MG63 (cell line): Measurements from ENCODE around the gene S100A4. TPM values are rescaled to one million over a fixed set of nuclear protein-coding genes. Genes with fewer than 3 reads are reported as not detected.
"Not testable (repeated sequence)": the region's sequence is repeated elsewhere in the genome, so short reads cannot be mapped to it uniquely, and the experiment has no call there.

Source experiments
- DNase-seq: peaks from one replicate; pipeline ENCODE4 v3.0.0-alpha.2; 2020
- H3K27me3 ChIP-seq: fragments of 250-450 bp; sonication (Bioruptor Pico); 2 replicates; pipeline ENCODE4 v1.5.1; 2020; ENCODE audit warnings: mild to moderate bottlenecking, moderate library complexity
- H3K36me3 ChIP-seq: fragments of 250-450 bp; sonication (Bioruptor Pico); 2 replicates; pipeline ENCODE4 v1.5.1; 2020; ENCODE audit warnings: mild to moderate bottlenecking, moderate library complexity
- H3K4me3 ChIP-seq: fragments of 250-450 bp; sonication (Bioruptor Pico); 2 replicates; pipeline ENCODE4 v1.5.1; 2020; ENCODE audit warnings: mild to moderate bottlenecking, moderate library complexity
- H3K9me3 ChIP-seq: fragments of 250-450 bp; sonication (Bioruptor Pico); 2 replicates; pipeline ENCODE4 v1.5.1; 2020; ENCODE audit warnings: mild to moderate bottlenecking, moderate library complexity
- total RNA-seq: library from RNA; depleted of rRNA; stranded (reverse); fragments of >200 nt; shearing (Covaris generic); gene quantifications from 2 replicates; pipeline ENCODE4 v1.2.3, GENCODE V29; 2014; ENCODE audit warnings: low replicate concordance; rRNA removed

The S100A4 gene
- total RNA-seq: 438 and 702 TPM in 2 replicates

DNA sequence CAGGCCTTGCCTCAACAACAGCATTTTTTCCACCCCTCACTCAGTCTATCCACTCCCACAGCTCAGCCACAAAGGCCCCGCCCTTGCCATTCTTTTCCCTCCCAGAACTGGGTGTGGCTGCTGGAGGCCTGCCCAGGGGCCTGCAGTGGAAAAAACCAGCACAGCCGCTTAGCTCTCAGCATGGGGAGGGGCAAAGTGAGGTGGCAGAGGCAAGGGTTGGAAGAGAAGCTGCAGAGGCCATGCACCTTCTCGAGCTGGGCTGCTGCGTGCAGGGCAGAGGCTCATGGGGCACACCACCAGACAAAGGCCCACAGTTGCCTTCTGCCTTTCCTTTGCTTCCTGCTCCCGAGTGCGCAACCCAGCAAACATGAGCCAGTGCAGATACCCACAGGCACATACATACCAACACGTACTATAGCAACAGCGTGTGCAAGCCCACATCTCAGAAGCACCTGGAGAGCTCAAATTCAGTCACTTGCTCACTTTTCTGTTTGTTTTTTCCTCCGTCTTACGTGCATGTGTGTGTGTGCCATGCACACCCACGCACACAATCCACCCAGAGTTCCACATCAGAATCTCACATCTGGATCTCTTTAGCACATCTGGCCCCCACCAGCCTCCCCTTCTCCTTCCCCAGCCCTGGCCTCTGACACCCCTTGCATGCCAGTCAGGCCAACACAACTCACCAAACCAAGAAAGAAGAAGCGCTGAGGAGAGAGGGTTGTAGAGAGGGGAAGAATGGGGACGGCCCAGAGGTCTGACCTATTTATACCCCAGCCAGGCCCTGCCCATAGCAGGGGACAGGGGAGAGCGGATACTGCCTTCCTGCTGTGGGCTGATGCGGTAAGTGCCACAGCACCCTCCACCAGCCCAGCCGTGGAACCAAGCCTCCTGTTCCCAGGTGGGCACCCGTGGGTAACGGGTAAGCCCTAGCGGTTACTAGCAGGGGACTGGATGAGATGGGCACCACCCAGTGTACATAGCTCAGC, at the start of gene S100A4:
Gene S100A4, minus strand, starts transcription at position 740 of the 989 bp plus-strand sequence. CDS start 1,012 bp downstream, outside the sequence.
- Histone ChIP-seq H3K36me3 (peaks cover 19% of the 10 kb centered on the region), H3K4me3 (peak within 1 kb of the TSS; percentile 48), H3K27me3 (no peaks in the 10 kb centered on the region), H3K9me3 (no peaks in the 10 kb centered on the region)
- DNase-seq: peak; percentile 98

GRCh38 chr1:153592748-153593147, 47.1 kb upstream of the S100A4 start:
- Histone ChIP-seq H3K27me3 (no peaks in the 10 kb centered on the region), H3K4me3 (no peak overlapping the region), H3K9me3 (no peaks in the 10 kb centered on the region), H3K36me3 (no peaks in the 10 kb centered on the region)
- DNase-seq: no peak

GRCh38 chr1:153588482-153588881, 42.9 kb upstream of the S100A4 start:
- Histone ChIP-seq H3K4me3 (no peak overlapping the region), H3K27me3 (no peaks in the 10 kb centered on the region), H3K9me3 (no peaks in the 10 kb centered on the region), H3K36me3 (no peaks in the 10 kb centered on the region)
- DNase-seq: no peak

- H3K36me3 ChIP-seq, DNase-seq, H3K9me3 ChIP-seq, H3K4me3 ChIP-seq, H3K27me3 ChIP-seq: not testable (repeated sequence)
These were observed 42.4 kb upstream of the S100A4 start for GRCh38 chr1:153588033-153588432.

DNA sequence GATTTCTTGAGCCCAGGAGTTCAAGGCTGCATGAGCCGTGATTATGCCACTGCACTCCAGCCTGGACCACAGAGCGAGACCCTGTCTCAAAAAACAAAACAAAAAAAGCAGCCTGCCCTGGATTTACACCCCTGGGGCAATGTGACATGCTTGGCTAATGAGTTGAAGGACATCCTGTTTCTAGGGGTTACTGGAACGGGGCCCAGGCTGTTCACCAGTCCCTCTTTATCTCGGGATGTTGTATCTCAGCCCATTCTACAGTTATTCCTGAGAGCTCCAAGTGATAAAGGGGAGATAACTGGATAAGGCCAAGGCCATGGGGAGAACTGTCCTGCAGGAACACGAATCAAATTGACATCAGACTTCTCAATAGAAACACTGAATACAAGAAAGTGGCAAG, 41.7 kb upstream of the S100A4 start:
- DNase-seq: no peak
- H3K36me3 ChIP-seq: no peaks in the 10 kb centered on the region
- H3K4me3 ChIP-seq: no peak overlapping the region
- H3K9me3 ChIP-seq: no peaks in the 10 kb centered on the region
- H3K27me3 ChIP-seq: no peaks in the 10 kb centered on the region

DNA sequence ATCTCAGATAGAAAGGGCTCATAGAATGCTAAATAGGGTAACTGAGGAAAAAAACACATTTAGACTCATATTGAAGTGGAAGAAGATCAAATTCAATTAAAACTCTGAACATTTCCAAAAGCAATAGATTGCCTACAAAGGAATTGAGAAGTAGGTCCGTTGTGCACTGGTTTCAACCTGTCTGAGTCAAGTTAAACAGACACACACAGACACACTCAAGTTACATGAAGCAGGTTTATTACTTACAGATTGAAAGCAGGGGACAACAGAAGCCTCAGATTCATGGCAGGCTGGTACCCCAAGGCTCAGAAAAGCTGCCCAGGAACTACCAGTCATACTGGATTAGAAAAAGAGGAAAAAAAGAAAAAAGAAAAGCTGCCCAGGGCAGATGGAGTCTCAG, 40.7 kb upstream of the S100A4 start:
- Histone ChIP-seq H3K36me3 (no peaks in the 10 kb centered on the region), H3K4me3 (no peak overlapping the region), H3K27me3 (no peaks in the 10 kb centered on the region), H3K9me3 (no peaks in the 10 kb centered on the region)
- no peak for DNase-seq

DNA sequence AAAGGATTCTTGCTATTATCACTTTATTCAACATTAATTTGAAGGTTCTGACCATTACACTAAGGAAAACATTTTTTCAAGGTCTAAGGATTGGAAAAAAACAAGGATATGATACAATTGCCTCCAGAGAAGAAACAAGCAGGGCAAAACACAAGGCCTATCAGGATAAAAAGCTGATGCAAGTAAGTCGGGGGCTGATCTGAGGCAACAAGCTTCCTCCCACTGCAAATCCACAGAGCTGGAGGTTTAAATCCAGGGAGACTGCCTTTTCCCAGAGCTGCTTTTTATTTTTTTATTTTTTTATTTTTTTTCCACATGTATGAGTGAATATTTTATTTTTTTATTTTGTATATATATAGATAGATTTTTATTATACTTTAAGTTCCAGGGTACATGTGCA, 39.4 kb upstream of the S100A4 start:
- H3K4me3 ChIP-seq: no peak overlapping the region
- H3K36me3 ChIP-seq: no peaks in the 10 kb centered on the region
- no peak for DNase-seq
- H3K9me3 ChIP-seq: no peaks in the 10 kb centered on the region
- no peaks in the 10 kb centered on the region for H3K27me3 ChIP-seq

- DNase-seq: no peak
- Histone ChIP-seq H3K4me3 (peak overlapping the region; percentile 54; the same call in 1 of the 2 replicates), H3K36me3 (no peaks in the 10 kb centered on the region), H3K27me3 (no peaks in the 10 kb centered on the region), H3K9me3 (no peaks in the 10 kb centered on the region)
These were observed 38.4 kb upstream of the S100A4 start for GRCh38 chr1:153583976-153584375.

DNA sequence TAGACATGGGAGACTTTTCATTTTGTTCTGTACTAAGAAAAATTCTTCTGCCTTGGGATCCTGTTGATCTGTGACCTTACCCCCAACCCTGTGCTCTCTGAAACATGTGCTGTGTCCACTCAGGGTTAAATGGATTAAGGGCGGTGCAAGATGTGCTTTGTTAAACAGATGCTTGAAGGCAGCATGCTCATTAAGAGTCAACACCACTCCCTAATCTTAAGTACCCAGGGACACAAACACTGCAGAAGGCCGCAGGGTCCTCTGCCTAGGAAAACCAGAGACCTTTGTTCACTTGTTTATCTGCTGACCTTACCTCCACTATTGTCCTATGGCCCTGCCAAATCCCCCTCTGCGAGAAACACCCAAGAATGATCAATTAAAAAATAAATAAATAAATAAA, 37.9 kb upstream of the S100A4 start:
- not testable (repeated sequence) for H3K9me3 ChIP-seq, H3K27me3 ChIP-seq, DNase-seq, H3K36me3 ChIP-seq
- peak overlapping the region; percentile 54 for H3K4me3 ChIP-seq

- H3K27me3 ChIP-seq, H3K36me3 ChIP-seq, H3K9me3 ChIP-seq: not testable (repeated sequence)
- DNase-seq: peak; percentile 80
- peak overlapping the region; percentile 54 for H3K4me3 ChIP-seq
These were observed 37.2 kb upstream of the S100A4 start for GRCh38 chr1:153582836-153583235.

DNA sequence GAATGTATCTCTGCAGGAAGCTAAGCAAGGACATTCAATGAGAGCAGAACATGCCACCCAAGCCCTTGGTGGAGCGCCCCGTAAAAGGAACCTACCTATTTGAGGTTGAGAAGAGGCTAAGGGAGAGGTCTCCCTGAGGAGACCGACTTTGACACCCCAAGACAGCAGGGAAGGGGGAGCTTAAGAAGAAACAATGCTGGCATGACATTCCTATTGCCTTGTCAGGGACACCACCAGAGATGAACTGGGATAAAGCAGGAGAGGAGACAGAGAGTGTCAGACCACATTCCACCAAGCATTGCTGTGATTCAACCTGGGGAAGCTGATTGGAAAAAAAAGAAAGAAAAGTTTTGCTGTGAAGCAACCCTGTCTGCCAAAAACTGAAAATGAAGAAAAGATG, 33.3 kb upstream of the S100A4 start:
- H3K27me3 ChIP-seq: no peaks in the 10 kb centered on the region
- no peaks in the 10 kb centered on the region for H3K36me3 ChIP-seq
- no peaks in the 10 kb centered on the region for H3K9me3 ChIP-seq
- DNase-seq: no peak
- no peak overlapping the region for H3K4me3 ChIP-seq

- H3K4me3 ChIP-seq: no peak overlapping the region
- no peaks in the 10 kb centered on the region for H3K36me3 ChIP-seq
- no peak for DNase-seq
- H3K27me3 ChIP-seq: no peaks in the 10 kb centered on the region
- no peaks in the 10 kb centered on the region for H3K9me3 ChIP-seq
These were observed 32.9 kb upstream of the S100A4 start for GRCh38 chr1:153578490-153578889.

DNA sequence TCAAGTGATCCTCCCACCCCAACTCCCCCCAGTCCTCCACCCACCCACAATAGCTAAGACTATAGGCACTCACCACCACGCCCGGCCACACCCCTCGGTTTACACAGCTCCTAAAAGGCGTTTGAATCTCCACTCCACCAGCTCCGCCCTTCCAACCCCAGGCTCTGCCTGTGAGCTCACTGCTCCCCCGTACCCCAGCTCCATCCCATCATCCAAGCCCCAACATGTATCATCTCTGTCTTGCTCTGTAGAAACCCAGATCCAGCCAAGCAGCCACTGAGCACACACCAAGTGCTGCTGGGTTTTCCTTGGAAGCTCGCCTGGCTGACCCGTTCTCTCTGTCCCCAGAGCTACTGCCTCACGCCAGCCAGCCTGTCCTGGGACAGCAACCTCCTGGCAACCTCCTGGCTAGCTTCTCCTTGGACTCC, 32.0 kb upstream of the S100A4 start:
- Histone ChIP-seq H3K36me3 (no peaks in the 10 kb centered on the region), H3K27me3 (no peaks in the 10 kb centered on the region), H3K9me3 (no peaks in the 10 kb centered on the region), H3K4me3 (no peak overlapping the region)
- DNase-seq: peak; percentile 82

DNA sequence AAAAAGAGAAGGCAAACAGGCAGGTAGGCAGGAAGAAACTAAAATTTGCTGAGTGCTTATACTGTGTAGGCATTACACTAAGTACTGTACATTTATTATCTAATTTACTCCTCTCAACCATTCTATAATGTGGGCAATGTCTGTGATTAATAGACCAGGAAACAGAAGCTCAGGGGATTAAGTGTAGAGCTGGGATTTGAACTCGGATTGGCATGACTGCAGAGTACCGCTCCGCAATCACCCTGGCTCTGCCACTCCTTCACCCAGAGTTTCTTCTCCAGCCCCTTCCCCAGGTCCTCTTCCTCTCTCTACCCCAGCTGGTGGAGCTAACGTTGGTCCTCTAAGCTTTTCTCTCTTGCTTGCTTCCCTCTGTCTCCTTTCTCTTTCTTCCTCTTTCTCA, 31.5 kb upstream of the S100A4 start:
- no peaks in the 10 kb centered on the region for H3K9me3 ChIP-seq
- no peak for DNase-seq
- H3K4me3 ChIP-seq: no peak overlapping the region
- no peaks in the 10 kb centered on the region for H3K36me3 ChIP-seq
- H3K27me3 ChIP-seq: no peaks in the 10 kb centered on the region

- not testable (repeated sequence) for H3K9me3 ChIP-seq, DNase-seq, H3K27me3 ChIP-seq, H3K4me3 ChIP-seq, H3K36me3 ChIP-seq
These were observed 29.9 kb upstream of the S100A4 start for GRCh38 chr1:153575497-153575896.

- H3K36me3 ChIP-seq, H3K27me3 ChIP-seq, H3K4me3 ChIP-seq, DNase-seq, H3K9me3 ChIP-seq: not testable (repeated sequence)
These were observed 29.5 kb upstream of the S100A4 start for GRCh38 chr1:153575081-153575491.

- Histone ChIP-seq H3K36me3 (no peaks in the 10 kb centered on the region), H3K9me3 (no peaks in the 10 kb centered on the region), H3K27me3 (no peaks in the 10 kb centered on the region), H3K4me3 (no peak overlapping the region)
- no peak for DNase-seq
These were observed 27.7 kb upstream of the S100A4 start for GRCh38 chr1:153573351-153573750.

- DNase-seq: peak; percentile 94
- Histone ChIP-seq H3K9me3 (no peaks in the 10 kb centered on the region), H3K4me3 (no peak overlapping the region), H3K27me3 (no peaks in the 10 kb centered on the region), H3K36me3 (no peaks in the 10 kb centered on the region)
These were observed 27.0 kb upstream of the S100A4 start for GRCh38 chr1:153572569-153573015.
